RPMI8226 (cell line): Measurements from ENCODE around the gene FUBP1.
"Not testable (repeated sequence)": the region's sequence is repeated elsewhere in the genome, so short reads cannot be mapped to it uniquely, and the experiment has no call there.

Experiments used
- DNase-seq: peaks from one replicate; pipeline ENCODE4 v3.0.0-alpha.2; 2015

FUBP1 gene

GRCh38 chr1:77942400-77943140 is 36.3 kb downstream of the FUBP1 start:
- no peak for DNase-seq

GRCh38 chr1:77940921-77941570 is 37.8 kb downstream of the FUBP1 start:
- DNase-seq = no peak

GRCh38 chr1:77938651-77939050 is 40.2 kb downstream of the FUBP1 start:
- no peak for DNase-seq

GRCh38 chr1:77929806-77930205 is 49.1 kb downstream of the FUBP1 start:
- no peak for DNase-seq

- no peak for DNase-seq
Measured at GRCh38 chr1:77927414-77927813, 51.5 kb downstream of the FUBP1 start.

GRCh38 chr1:77926561-77927357 is 52.1 kb downstream of the FUBP1 start:
- DNase-seq = peak; percentile 19

- DNase-seq = no peak
Measured at GRCh38 chr1:77925956-77926355, 52.9 kb downstream of the FUBP1 start.

GRCh38 chr1:77925518-77925917 is 53.4 kb downstream of the FUBP1 start:
- DNase-seq = no peak

- DNase-seq = not testable (repeated sequence)
Measured at GRCh38 chr1:77918918-77919317, 60.0 kb downstream of the FUBP1 start.

- no peak for DNase-seq
Measured at GRCh38 chr1:77910116-77910515, 68.8 kb downstream of the FUBP1 start.

GRCh38 chr1:77906624-77907023 is 72.2 kb downstream of the FUBP1 start:
- no peak for DNase-seq

- no peak for DNase-seq
Measured at GRCh38 chr1:77906019-77906545, 72.8 kb downstream of the FUBP1 start.

- DNase-seq = no peak
Measured at GRCh38 chr1:77905603-77906002, 73.3 kb downstream of the FUBP1 start.

- peak; percentile 15 for DNase-seq
Measured at GRCh38 chr1:77900687-77901293, 78.1 kb downstream of the FUBP1 start.

- DNase-seq = no peak
Measured at GRCh38 chr1:77899647-77900320, 79.1 kb downstream of the FUBP1 start.
